Smooth muscle cell (in vitro differentiated cells): ENCODE results near the gene NFYC. TPM values are rescaled to one million over a fixed set of nuclear protein-coding genes. Genes with fewer than 3 reads are reported as not detected.

Source experiments
- DNase-seq: peaks from one replicate; lab custom pipeline; 2025; ENCODE audit not compliant: unreplicated experiment; lab: John Stamatoyannopoulos, UW
- H2AFZ ChIP-seq: fragments of 200-600 bp; sonication (generic); 2 replicates; pipeline ENCODE4 v1.6.0; 2016; ENCODE audit warnings: antibody characterized with exemption, low read depth, mild to moderate bottlenecking
- H3F3A ChIP-seq: fragments of 200-600 bp; sonication (generic); 2 replicates; pipeline ENCODE4 v1.6.0; 2017; ENCODE audit warnings: antibody characterized with exemption, low read depth
- H3K27ac ChIP-seq: fragments of 200-600 bp; sonication (generic); 2 replicates; pipeline ENCODE4 v1.5.1; 2016; ENCODE audit warnings: low read depth, mild to moderate bottlenecking
- H3K27me3 ChIP-seq: fragments of 200-600 bp; sonication (generic); 2 replicates; pipeline ENCODE4 v1.6.1; 2016; ENCODE audit warnings: low read depth, mild to moderate bottlenecking
- H3K36me3 ChIP-seq: fragments of 200-600 bp; sonication (generic); 2 replicates; pipeline ENCODE4 v1.5.1; 2016; ENCODE audit warnings: low read depth
- H3K4me1 ChIP-seq: fragments of 200-600 bp; sonication (generic); 2 replicates; pipeline ENCODE4 v1.5.1; 2016; ENCODE audit warnings: low read depth
- H3K4me2 ChIP-seq: fragments of 200-600 bp; sonication (generic); 2 replicates; pipeline ENCODE4 v1.6.0; 2016; ENCODE audit warnings: mild to moderate bottlenecking
- H3K4me3 ChIP-seq: fragments of 200-600 bp; sonication (generic); 2 replicates; pipeline ENCODE4 v1.5.1; 2016; ENCODE audit warnings: mild to moderate bottlenecking
- H3K79me2 ChIP-seq: fragments of 200-600 bp; sonication (generic); 2 replicates; pipeline ENCODE4 v1.6.0; 2016; ENCODE audit warnings: low read depth, mild to moderate bottlenecking
- H3K9ac ChIP-seq: fragments of 200-600 bp; sonication (generic); 2 replicates; pipeline ENCODE4 v1.6.0; 2016; ENCODE audit warnings: low read depth
- H3K9me3 ChIP-seq: fragments of 200-600 bp; sonication (generic); replicated peaks from 2 replicates; pipeline ENCODE4 v1.5.1; 2016; ENCODE audit warnings: low read depth
- H4K20me1 ChIP-seq: fragments of 200-600 bp; sonication (generic); 2 replicates; pipeline ENCODE4 v1.6.0; 2016; ENCODE audit warnings: low read depth
- WGBS: methylation state at CpG from one replicate; pipeline ENCODE4 v1.1.7; 2016; ENCODE audit warnings: low lambda C conversion rate; 5-methylcytosine and 5-hydroxymethylcytosine counted together
- polyA plus RNA-seq: library from polyadenylated mRNA; unstranded; fragments of >200 nt; fragmentation: Nextera tagmentation; extraction: Ambion mirVana; gene quantifications from 2 replicates; pipeline ENCODE4 v1.2.1, GENCODE V29; 2016
- total RNA-seq: library from RNA; depleted of rRNA; stranded (reverse); fragments of >200 nt; gene quantifications from 2 replicates; pipeline ENCODE4 v1.2.3, GENCODE V29; 2014
- TF ChIP-seq, protein P1 (sequence below): fragments of 200-600 bp; sonication (generic); IDR thresholded peaks from 2 replicates; pipeline ENCODE4 v1.5.1; 2017; ENCODE audit warnings: borderline replicate concordance, mild to moderate bottlenecking, antibody characterized with exemption; ENCODE audit not compliant: insufficient read depth, poor library complexity, severe bottlenecking

Gene NFYC
- total and polyA plus RNA-seq, 2 experiments from 2014 or later = 18.1 to 28.6 TPM

GRCh38 chr1:40732756-40733301 is 41.3 kb downstream of the NFYC start:
- Histone ChIP-seq H3K79me2 (peaks cover 35% of the 10 kb centered on the region), H2AFZ (no peak overlapping the region), H3K4me1 (peaks cover 9% of the 10 kb centered on the region), H3K9me3 (no peaks in the 10 kb centered on the region), H3K9ac (no peak overlapping the region), H3K36me3 (no peaks in the 10 kb centered on the region), H3F3A (peaks cover 6% of the 10 kb centered on the region), H3K27me3 (no peaks in the 10 kb centered on the region), H3K27ac (no peak overlapping the region), H4K20me1 (peaks cover 91% of the 10 kb centered on the region), H3K4me3 (no peak overlapping the region), H3K4me2 (no peak overlapping the region)
- TF ChIP-seq, protein P1, sequence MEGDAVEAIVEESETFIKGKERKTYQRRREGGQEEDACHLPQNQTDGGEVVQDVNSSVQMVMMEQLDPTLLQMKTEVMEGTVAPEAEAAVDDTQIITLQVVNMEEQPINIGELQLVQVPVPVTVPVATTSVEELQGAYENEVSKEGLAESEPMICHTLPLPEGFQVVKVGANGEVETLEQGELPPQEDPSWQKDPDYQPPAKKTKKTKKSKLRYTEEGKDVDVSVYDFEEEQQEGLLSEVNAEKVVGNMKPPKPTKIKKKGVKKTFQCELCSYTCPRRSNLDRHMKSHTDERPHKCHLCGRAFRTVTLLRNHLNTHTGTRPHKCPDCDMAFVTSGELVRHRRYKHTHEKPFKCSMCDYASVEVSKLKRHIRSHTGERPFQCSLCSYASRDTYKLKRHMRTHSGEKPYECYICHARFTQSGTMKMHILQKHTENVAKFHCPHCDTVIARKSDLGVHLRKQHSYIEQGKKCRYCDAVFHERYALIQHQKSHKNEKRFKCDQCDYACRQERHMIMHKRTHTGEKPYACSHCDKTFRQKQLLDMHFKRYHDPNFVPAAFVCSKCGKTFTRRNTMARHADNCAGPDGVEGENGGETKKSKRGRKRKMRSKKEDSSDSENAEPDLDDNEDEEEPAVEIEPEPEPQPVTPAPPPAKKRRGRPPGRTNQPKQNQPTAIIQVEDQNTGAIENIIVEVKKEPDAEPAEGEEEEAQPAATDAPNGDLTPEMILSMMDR = no peak
- 88% methylated on average over 2 of the region's 2 CpGs for WGBS
- no peak for DNase-seq

DNA sequence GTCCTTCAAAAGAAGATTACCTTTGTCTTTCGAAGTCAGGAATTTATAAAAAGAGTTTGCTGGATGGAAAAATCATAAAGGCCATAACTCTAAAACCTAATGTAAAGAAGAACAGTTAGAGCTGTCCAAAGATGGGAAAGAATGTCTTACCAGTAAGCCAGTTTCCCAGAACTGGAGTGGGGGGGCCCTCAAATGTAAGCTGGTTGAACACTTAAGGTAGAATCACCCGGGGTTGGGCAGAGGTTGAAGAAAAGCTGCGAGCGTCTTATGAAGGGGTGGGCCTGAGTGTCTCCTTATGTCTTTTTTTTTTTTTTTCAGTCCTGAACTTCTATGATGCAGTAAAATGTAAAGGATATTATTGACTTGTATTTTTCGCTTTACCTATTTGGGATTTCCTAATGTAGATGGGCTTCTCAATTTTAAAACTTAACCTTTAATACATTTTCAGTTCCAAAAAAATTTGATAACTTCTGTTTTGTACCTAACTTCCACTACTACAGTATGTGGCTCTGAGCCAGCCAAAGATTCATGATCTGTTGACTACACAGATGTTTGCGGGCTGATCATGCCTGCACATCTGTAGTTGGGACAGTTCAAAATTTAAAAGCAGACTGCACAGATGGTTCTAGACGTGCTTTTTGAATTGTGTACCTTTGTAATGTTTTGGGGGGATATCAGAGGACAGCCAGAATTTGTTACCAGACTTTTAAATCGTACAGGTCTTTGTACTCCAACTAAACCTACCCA is 43.6 kb downstream of the NFYC start:
- peaks cover 34% of the 10 kb centered on the region for H3K79me2 ChIP-seq

DNA sequence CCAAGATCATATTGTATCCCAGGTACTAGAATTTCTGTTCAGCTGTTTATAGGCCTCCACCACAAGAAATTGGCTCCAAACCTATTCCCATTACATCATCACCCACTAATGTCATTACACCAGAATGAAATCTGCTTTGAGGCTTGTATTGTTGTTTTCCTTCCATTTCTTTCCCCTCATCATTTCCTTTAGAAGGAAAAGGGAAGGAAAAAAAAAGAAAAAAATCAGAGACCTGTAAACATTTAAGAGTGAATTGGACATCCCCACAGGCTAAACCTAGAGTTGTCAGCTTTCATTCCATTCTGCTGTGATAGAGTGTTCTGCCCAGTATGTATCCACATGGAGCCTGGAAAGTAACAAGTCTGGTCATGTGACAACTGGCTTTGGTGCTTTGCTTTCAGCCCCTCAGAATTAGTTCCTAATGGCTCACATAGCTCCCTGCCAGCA is 44.6 kb downstream of the NFYC start:
- no peaks in the 10 kb centered on the region for H3K9me3 ChIP-seq
- no peak for DNase-seq
- peaks cover 86% of the 10 kb centered on the region for H4K20me1 ChIP-seq
- no peak overlapping the region for H3K9ac ChIP-seq
- no peaks in the 10 kb centered on the region for H3K27me3 ChIP-seq
- no peak overlapping the region for H3K4me3 ChIP-seq
- H2AFZ ChIP-seq = no peak overlapping the region
- no peak overlapping the region for H3K4me2 ChIP-seq
- H3K4me1 ChIP-seq = peaks cover 9% of the 10 kb centered on the region
- H3K79me2 ChIP-seq = peaks cover 29% of the 10 kb centered on the region
- no peaks in the 10 kb centered on the region for H3K36me3 ChIP-seq
- peak overlapping the region; percentile 41 for H3K27ac ChIP-seq
- no peaks in the 10 kb centered on the region for H3F3A ChIP-seq
- TF ChIP-seq, protein P1 = no peak

More for the DNA sequence above, 43.6 kb downstream of the NFYC start:
- no peaks in the 10 kb centered on the region for H3K36me3 ChIP-seq
- H3K27me3 ChIP-seq = no peaks in the 10 kb centered on the region
- no peak for DNase-seq
- no peaks in the 10 kb centered on the region for H3K9me3 ChIP-seq
- no peak overlapping the region for H2AFZ ChIP-seq
- no peak overlapping the region for H3K4me3 ChIP-seq
- 97% methylated on average over 8 of the region's 8 CpGs for WGBS
- no peak overlapping the region for H3K27ac ChIP-seq
- no peak overlapping the region for H3K9ac ChIP-seq
- H3K4me1 ChIP-seq = peaks cover 9% of the 10 kb centered on the region
- TF ChIP-seq, protein P1 = no peak
- no peaks in the 10 kb centered on the region for H3F3A ChIP-seq
- no peak overlapping the region for H3K4me2 ChIP-seq
- H4K20me1 ChIP-seq = peaks cover 86% of the 10 kb centered on the region

DNA sequence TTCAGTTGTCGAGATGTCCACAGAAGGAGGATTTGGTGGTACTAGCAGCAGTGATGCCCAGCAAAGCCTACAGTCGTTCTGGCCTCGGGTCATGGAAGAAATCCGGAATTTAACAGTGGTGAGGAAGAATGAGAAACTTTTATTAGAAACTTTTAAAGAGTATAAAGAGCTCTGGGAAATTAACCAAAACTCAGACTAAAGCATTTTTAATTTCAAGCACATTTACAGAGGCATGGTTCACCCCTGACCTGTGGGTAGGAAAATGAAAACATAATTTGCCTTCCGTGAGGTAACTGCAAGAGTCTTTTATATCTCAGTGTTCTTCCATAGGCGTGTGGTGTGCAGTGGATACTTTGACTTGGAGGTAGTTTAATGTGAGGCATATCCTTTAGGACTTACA is 47.3 kb downstream of the NFYC start:
- H3K79me2 ChIP-seq = peaks cover 9% of the 10 kb centered on the region

More for the DNA sequence above, 47.3 kb downstream of the NFYC start:
- Histone ChIP-seq H3K27ac (no peak overlapping the region), H4K20me1 (peaks cover 91% of the 10 kb centered on the region), H3K36me3 (no peaks in the 10 kb centered on the region), H3K9me3 (no peaks in the 10 kb centered on the region), H3K4me2 (no peak overlapping the region), H3K27me3 (no peaks in the 10 kb centered on the region), H3K9ac (no peak overlapping the region), H3K4me1 (peaks cover 9% of the 10 kb centered on the region), H2AFZ (no peak overlapping the region), H3K4me3 (no peak overlapping the region), H3F3A (peaks cover 8% of the 10 kb centered on the region)
- TF ChIP-seq, protein P1 = no peak
- 92% methylated on average over 6 of the region's 6 CpGs for WGBS
- DNase-seq = no peak
